HepG2 (cell line): ENCODE results near the gene NEURL2.

Experiments used
- BRF2 ChIP-seq: sonication (generic); formaldehyde crosslinking; IDR thresholded peaks from 2 replicates; pipeline ENCODE4 v1.8.1; 2022; ENCODE audit warnings: mild to moderate bottlenecking, missing genetic modification reagents
- POLR2A ChIP-seq, 2 experiments: IDR thresholded peaks; 2 replicates each; pipeline ENCODE4 v1.6.1; 2011; ENCODE audit warnings: low read depth in 2 of 2, low read length in 2 of 2, mild to moderate bottlenecking in 1 of 2, moderate library complexity in 1 of 2; ENCODE audit not compliant: insufficient read depth in 1 of 2
- ZNF619 ChIP-seq: sonication (generic); formaldehyde crosslinking; IDR thresholded peaks from 2 replicates; pipeline ENCODE4 v1.4.0; 2020; ENCODE audit warnings: mild to moderate bottlenecking, missing genetic modification reagents

GRCh38 chr20:45873409-45874103 lies 17.5 kb downstream of the NEURL2 start:
- TF ChIP-seq ZNF619 (no peak), BRF2 (CRISPR knock-in tag) (no peak), POLR2A (IDR thresholded peaks at IDR 0.05; ENCODE audit: insufficient read depth in 1 of 2, low read depth in 2 of 2, low read length in 2 of 2) (no peak)
